H9 (cell line): ENCODE results near the gene CD27. TPM values are rescaled to one million over a fixed set of nuclear protein-coding genes. Genes with fewer than 3 reads are reported as not detected.

Experiments
- DNase-seq: peaks from one replicate; pipeline ENCODE4 v3.0.0-alpha.2; 2017
- H2AFZ ChIP-seq: one replicate; pipeline ENCODE4 v1.6.1; 2013; ENCODE audit warnings: mild to moderate bottlenecking, low read length, control low read depth, moderate library complexity
- H2AK5ac ChIP-seq: 2 replicates; pipeline ENCODE4 v1.6.1; 2013; ENCODE audit warnings: low read length, control low read depth, mixed read lengths; ENCODE audit not compliant: insufficient read length
- H2BK120ac ChIP-seq: one replicate; pipeline ENCODE4 v1.6.1; 2013; ENCODE audit warnings: low read depth, mild to moderate bottlenecking, low read length, control low read depth, inconsistent platforms; ENCODE audit not compliant: poor library complexity, severe bottlenecking
- H2BK12ac ChIP-seq: 2 replicates; pipeline ENCODE4 v1.6.1; 2013; ENCODE audit warnings: low read length, control low read depth, mixed read lengths, low read depth; ENCODE audit not compliant: insufficient read length
- H2BK15ac ChIP-seq: 2 replicates; pipeline ENCODE4 v1.6.1; 2013; ENCODE audit warnings: low read depth, low read length, control low read depth
- H2BK20ac ChIP-seq: one replicate; pipeline ENCODE4 v1.6.1; 2013; ENCODE audit warnings: low read depth, mild to moderate bottlenecking, low read length, control low read depth, inconsistent platforms; ENCODE audit not compliant: poor library complexity, severe bottlenecking
- H2BK5ac ChIP-seq: 2 replicates; pipeline ENCODE4 v1.6.1; 2013; ENCODE audit warnings: low read length, control low read depth, mixed read lengths; ENCODE audit not compliant: insufficient read length
- H3K14ac ChIP-seq: 2 replicates; pipeline ENCODE4 v1.6.1; 2013; ENCODE audit warnings: low read length, control low read depth; ENCODE audit not compliant: insufficient read depth
- H3K18ac ChIP-seq: 2 replicates; pipeline ENCODE4 v1.6.1; 2013; ENCODE audit warnings: low read depth, mild to moderate bottlenecking, mixed read lengths, low read length, control low read depth; ENCODE audit not compliant: insufficient read length
- H3K23ac ChIP-seq: 2 replicates; pipeline ENCODE4 v1.6.1; 2013; ENCODE audit warnings: low read length, control low read depth, mixed read lengths, low read depth; ENCODE audit not compliant: insufficient read length
- H3K23me2 ChIP-seq: 2 replicates; pipeline ENCODE4 v1.6.1; 2013; ENCODE audit warnings: low read depth, mild to moderate bottlenecking, mixed read lengths, low read length, control low read depth; ENCODE audit not compliant: insufficient read length, poor library complexity, severe bottlenecking
- H3K27ac ChIP-seq: 2 replicates; pipeline ENCODE4 v1.5.1; 2013; ENCODE audit warnings: low read length, control low read depth, mixed read lengths, low read depth; ENCODE audit not compliant: insufficient read length
- H3K27me3 ChIP-seq: 2 replicates; pipeline ENCODE4 v1.6.1; 2013; ENCODE audit warnings: low read length, control low read depth, inconsistent platforms; ENCODE audit not compliant: insufficient read depth
- H3K4ac ChIP-seq: 2 replicates; pipeline ENCODE4 v1.6.1; 2013; ENCODE audit warnings: low read depth, mild to moderate bottlenecking, control low read depth, inconsistent platforms, low read length, moderate library complexity
- H3K4me1 ChIP-seq: 2 replicates; pipeline ENCODE4 v1.6.1; 2013; ENCODE audit warnings: low read length, control low read depth, inconsistent platforms; ENCODE audit not compliant: insufficient read depth
- H3K4me2 ChIP-seq: 2 replicates; pipeline ENCODE4 v1.6.1; 2013; ENCODE audit warnings: low read length, control low read depth, mixed read lengths; ENCODE audit not compliant: insufficient read length, insufficient read depth
- H3K56ac ChIP-seq: 2 replicates; pipeline ENCODE4 v1.6.1; 2013; ENCODE audit warnings: low read depth, mild to moderate bottlenecking, mixed read lengths, low read length, control low read depth; ENCODE audit not compliant: insufficient read length
- H3K79me1 ChIP-seq: 2 replicates; pipeline ENCODE4 v1.6.1; 2013; ENCODE audit warnings: low read depth, mild to moderate bottlenecking, moderate library complexity, low read length, control low read depth, inconsistent platforms; ENCODE audit not compliant: insufficient read depth, poor library complexity, severe bottlenecking
- H3K79me2 ChIP-seq: 2 replicates; pipeline ENCODE4 v1.6.1; 2013; ENCODE audit warnings: low read length, control low read depth, inconsistent platforms; ENCODE audit not compliant: insufficient read depth
- H3K9ac ChIP-seq: 2 replicates; pipeline ENCODE4 v1.6.1; 2013; ENCODE audit warnings: low read length, control low read depth, mixed read lengths; ENCODE audit not compliant: insufficient read length; ENCODE audit errors: extremely low read depth
- H3K9me3 ChIP-seq: one replicate; pipeline ENCODE4 v1.6.1; 2013; ENCODE audit warnings: low read depth, low read length, inconsistent platforms; ENCODE audit not compliant: control insufficient read depth
- H3T11ph ChIP-seq: one replicate; pipeline ENCODE4 v1.6.1; 2013; ENCODE audit warnings: mild to moderate bottlenecking, low read length, control low read depth, inconsistent platforms
- H4K20me1 ChIP-seq: one replicate; pipeline ENCODE4 v1.6.1; 2013; ENCODE audit not compliant: control insufficient read depth, insufficient read length, insufficient read depth
- H4K5ac ChIP-seq: 2 replicates; pipeline ENCODE4 v1.6.1; 2013; ENCODE audit warnings: low read depth, mild to moderate bottlenecking, mixed read lengths, low read length, control low read depth; ENCODE audit not compliant: insufficient read length
- H4K8ac ChIP-seq: replicated peaks from 2 replicates; pipeline ENCODE4 v1.6.1; 2013; ENCODE audit warnings: low read length, control low read depth, mixed read lengths, low read depth; ENCODE audit not compliant: insufficient read length
- H4K91ac ChIP-seq: 2 replicates; pipeline ENCODE4 v1.6.1; 2013; ENCODE audit warnings: low read depth, mild to moderate bottlenecking, moderate library complexity, mixed read lengths, low read length, control low read depth; ENCODE audit not compliant: insufficient read length
- H3K27ac Mint-ChIP-seq, 3 experiments: 2 replicates in 2 of 3; 3 replicates in 1 of 3; pipeline ENCODE4 v1.8.0; 2020 to 2021; ENCODE audit warnings: mixed read lengths in 3 of 3, mild to moderate bottlenecking in 1 of 3, moderate library complexity in 1 of 3
- H3K27me3 Mint-ChIP-seq: 2 replicates; pipeline ENCODE4 v1.8.0; 2021; ENCODE audit warnings: low read depth, mild to moderate bottlenecking, moderate library complexity, mixed read lengths
- H3K36me3 Mint-ChIP-seq, 3 experiments: 2 replicates in 2 of 3; 3 replicates in 1 of 3; pipeline ENCODE4 v1.8.0; 2020 to 2021; ENCODE audit warnings: low read depth in 3 of 3, mixed read lengths in 3 of 3; ENCODE audit not compliant: insufficient read depth in 1 of 3
- H3K4me1 Mint-ChIP-seq, 2 experiments: 2 replicates each; pipeline ENCODE4 v1.8.0; 2020; ENCODE audit warnings: mixed read lengths in 2 of 2
- H3K4me3 Mint-ChIP-seq, 2 experiments: 2 replicates in 1 of 2; 3 replicates in 1 of 2; pipeline ENCODE4 v1.8.0; 2020 to 2021; ENCODE audit warnings: mild to moderate bottlenecking in 2 of 2, mixed read lengths in 2 of 2, moderate library complexity in 1 of 2
- H3K9me3 Mint-ChIP-seq, 2 experiments: 2 replicates in 1 of 2; 3 replicates in 1 of 2; pipeline ENCODE4 v1.8.0; 2020; ENCODE audit warnings: mild to moderate bottlenecking in 2 of 2, mixed read lengths in 2 of 2, moderate library complexity in 1 of 2
- WGBS: extraction: QIAGEN DNeasy Blood & Tissue Kit; methylation state at CpG from one replicate; pipeline ENCODE4 v1.1.7; 2013; ENCODE audit warnings: missing lambda C conversion rate, low lambda C conversion rate, mixed read lengths; ENCODE audit not compliant: insufficient read length; ENCODE audit errors: extremely low coverage; 5-methylcytosine and 5-hydroxymethylcytosine counted together
- total RNA-seq: library from RNA; stranded (reverse); gene quantifications from 2 replicates; pipeline ENCODE4 v1.2.1, GENCODE V29; 2021
- TF ChIP-seq, protein P1 (sequence below): fragments of 200-600 bp; sonication (generic); conservative IDR thresholded peaks from 3 replicates; pipeline ENCODE4 v1.8.0; 2021; ENCODE audit warnings: antibody characterized with exemption, mild to moderate bottlenecking

The CD27 gene
- total RNA-seq, 1 experiment from 2014 or later = 0.37 TPM

DNA sequence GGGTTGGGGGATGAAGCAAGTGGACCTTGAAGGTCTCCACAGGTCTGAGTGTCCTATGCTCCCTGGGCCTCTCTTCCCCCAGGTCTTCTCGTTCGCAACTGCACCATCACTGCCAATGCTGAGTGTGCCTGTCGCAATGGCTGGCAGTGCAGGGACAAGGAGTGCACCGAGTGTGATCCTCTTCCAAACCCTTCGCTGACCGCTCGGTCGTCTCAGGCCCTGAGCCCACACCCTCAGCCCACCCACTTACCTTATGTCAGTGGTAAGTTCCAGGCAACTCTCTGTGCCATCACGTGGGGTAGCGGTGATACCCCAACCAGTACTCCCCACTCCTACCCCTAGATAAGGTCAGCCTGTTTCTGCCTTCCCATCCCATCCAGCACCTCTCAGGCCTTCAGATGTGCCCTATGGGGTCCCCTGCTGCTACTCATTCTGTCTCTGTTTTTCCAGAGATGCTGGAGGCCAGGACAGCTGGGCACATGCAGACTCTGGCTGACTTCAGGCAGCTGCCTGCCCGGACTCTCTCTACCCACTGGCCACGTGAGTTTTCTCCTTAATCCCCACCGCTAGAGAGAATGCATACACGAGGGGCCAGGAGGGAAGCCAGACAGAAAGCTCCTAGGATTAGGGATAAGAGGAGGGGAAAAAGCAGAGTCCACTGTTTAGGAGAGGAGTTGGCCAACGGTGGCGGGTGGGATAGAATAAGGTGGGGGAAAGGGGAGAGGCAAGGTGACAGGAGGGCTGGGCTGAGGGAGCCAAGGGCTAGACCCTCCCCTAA is 5.5 kb downstream of the CD27 start:
- Histone ChIP-seq H2BK5ac (no peak overlapping the region), H3K79me1 (no peaks in the 10 kb centered on the region), H3K23me2 (peaks cover 3% of the 10 kb centered on the region), H3K27ac (no peak overlapping the region), H3K4me2 (no peak overlapping the region), H2BK20ac (no peak overlapping the region), H3K4ac (no peak overlapping the region), H4K20me1 (no peaks in the 10 kb centered on the region), H2BK15ac (no peak overlapping the region), H3K18ac (no peak overlapping the region), H3K27me3 (no peaks in the 10 kb centered on the region), H4K8ac (no peak overlapping the region), H3K79me2 (no peaks in the 10 kb centered on the region), H3K23ac (no peak overlapping the region), H3K9me3 (no peaks in the 10 kb centered on the region), H2BK120ac (no peak overlapping the region), H3T11ph (no peak overlapping the region), H2AK5ac (no peak overlapping the region), H2AFZ (no peak overlapping the region), H3K14ac (peak overlapping the region; percentile 26; the same call in 1 of the 2 replicates), H3K9ac (no peak overlapping the region), H3K56ac (no peak overlapping the region), H4K91ac (no peak overlapping the region), H3K4me1 (peaks cover 11% of the 10 kb centered on the region; the same call in 1 of the 2 replicates), H4K5ac (no peak overlapping the region), H2BK12ac (no peak overlapping the region)
- DNase-seq = no peak
- peak overlapping the region in 1 of 2 experiments; percentile 73; a peak in 2 of 5 replicates for H3K4me3 Mint-ChIP-seq
- H3K36me3 Mint-ChIP-seq = peaks cover 2 to 7% (median 5%) of the 10 kb centered on the region in 3 experiments
- WGBS = no CpG with 5 or more reads among the region's 16 CpGs
- H3K27ac Mint-ChIP-seq = peak overlapping the region; percentile 85 to 99 (median 99); a peak in 6 of 7 replicates
- H3K27me3 Mint-ChIP-seq = no peaks in the 10 kb centered on the region; the same call in none of the 2 replicates
- peaks cover 40 to 49% of the 10 kb centered on the region in 2 experiments for H3K4me1 Mint-ChIP-seq
- H3K9me3 Mint-ChIP-seq = no peaks in the 10 kb centered on the region
- TF ChIP-seq, protein P1, sequence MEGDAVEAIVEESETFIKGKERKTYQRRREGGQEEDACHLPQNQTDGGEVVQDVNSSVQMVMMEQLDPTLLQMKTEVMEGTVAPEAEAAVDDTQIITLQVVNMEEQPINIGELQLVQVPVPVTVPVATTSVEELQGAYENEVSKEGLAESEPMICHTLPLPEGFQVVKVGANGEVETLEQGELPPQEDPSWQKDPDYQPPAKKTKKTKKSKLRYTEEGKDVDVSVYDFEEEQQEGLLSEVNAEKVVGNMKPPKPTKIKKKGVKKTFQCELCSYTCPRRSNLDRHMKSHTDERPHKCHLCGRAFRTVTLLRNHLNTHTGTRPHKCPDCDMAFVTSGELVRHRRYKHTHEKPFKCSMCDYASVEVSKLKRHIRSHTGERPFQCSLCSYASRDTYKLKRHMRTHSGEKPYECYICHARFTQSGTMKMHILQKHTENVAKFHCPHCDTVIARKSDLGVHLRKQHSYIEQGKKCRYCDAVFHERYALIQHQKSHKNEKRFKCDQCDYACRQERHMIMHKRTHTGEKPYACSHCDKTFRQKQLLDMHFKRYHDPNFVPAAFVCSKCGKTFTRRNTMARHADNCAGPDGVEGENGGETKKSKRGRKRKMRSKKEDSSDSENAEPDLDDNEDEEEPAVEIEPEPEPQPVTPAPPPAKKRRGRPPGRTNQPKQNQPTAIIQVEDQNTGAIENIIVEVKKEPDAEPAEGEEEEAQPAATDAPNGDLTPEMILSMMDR = no peak
